Immature natural killer cell (primary cell): ENCODE results near the gene ISM2. TPM values are rescaled to one million over a fixed set of nuclear protein-coding genes. Genes with fewer than 3 reads are reported as not detected.
"Not testable (repeated sequence)": the region's sequence is repeated elsewhere in the genome, so short reads cannot be mapped to it uniquely, and the experiment has no call there.

ENCODE experiments used
- DNase-seq, 3 donors: peaks; one replicate each; pipeline ENCODE4 v3.0.0; 2022; ENCODE audit warnings: mixed read lengths in 1 of 3
- H3K27ac Mint-ChIP-seq, 6 donors: one replicate each; pipeline ENCODE4 v1.8.0; 2020; ENCODE audit warnings: mixed read lengths in 6 of 6, mild to moderate bottlenecking in 5 of 6, inconsistent platforms in 4 of 6, moderate library complexity in 3 of 6
- H3K27me3 Mint-ChIP-seq, 3 donors: one replicate each; pipeline ENCODE4 v1.8.0; 2020 to 2021; ENCODE audit warnings: low read depth in 3 of 3, mild to moderate bottlenecking in 3 of 3, mixed read lengths in 3 of 3, moderate library complexity in 3 of 3, inconsistent platforms in 1 of 3
- H3K36me3 Mint-ChIP-seq, 3 donors: one replicate each; pipeline ENCODE4 v1.8.0; 2020; ENCODE audit warnings: mixed read lengths in 3 of 3, inconsistent platforms in 2 of 3, mild to moderate bottlenecking in 2 of 3
- H3K4me1 Mint-ChIP-seq, 2 donors: one replicate each; pipeline ENCODE4 v1.8.0; 2020; ENCODE audit warnings: inconsistent platforms in 2 of 2, mild to moderate bottlenecking in 2 of 2, mixed read lengths in 2 of 2, moderate library complexity in 1 of 2
- H3K4me3 Mint-ChIP-seq, 5 donors: one replicate each; pipeline ENCODE4 v1.8.0; 2020; ENCODE audit warnings: mild to moderate bottlenecking in 5 of 5, mixed read lengths in 5 of 5, inconsistent platforms in 3 of 5, moderate library complexity in 3 of 5
- H3K9me3 Mint-ChIP-seq, 6 donors: one replicate each; pipeline ENCODE4 v1.8.0; 2020; ENCODE audit warnings: mild to moderate bottlenecking in 6 of 6, mixed read lengths in 6 of 6, inconsistent platforms in 4 of 6, moderate library complexity in 3 of 6
- polyA plus RNA-seq, 3 donors: library from polyadenylated mRNA; unstranded; fragments of 300-500 nt; fragmentation: Illumina TruSeq; gene quantifications; one replicate each; pipeline ENCODE4 v1.2.3, GENCODE V29; 2021

The ISM2 gene
- polyA plus RNA-seq, result not detected

- peaks cover 7 to 12% (median 11%) of the 10 kb centered on the region in 3 donors for H3K27me3 Mint-ChIP-seq
- peak; percentile 38 to 52 (median 47) for DNase-seq
Measured at GRCh38 chr14:77498120-77498979, at the start of gene ISM2. Gene ISM2 (minus strand): TSS chr14:77498816. CDS start chr14:77498793, 23 bp downstream.

GRCh38 chr14:77547512-77548180, 49.0 kb upstream of the ISM2 start:
- peaks cover 11 to 19% of the 10 kb centered on the region in 2 donors for H3K4me1 Mint-ChIP-seq
- H3K4me3 Mint-ChIP-seq, result no peak overlapping the region
- no peak overlapping the region for H3K27ac Mint-ChIP-seq
- DNase-seq, result no peak
- no peaks in the 10 kb centered on the region for H3K27me3 Mint-ChIP-seq
- H3K36me3 Mint-ChIP-seq, result peaks cover 7 to 40% (median 20%) of the 10 kb centered on the region in 3 donors
- H3K9me3 Mint-ChIP-seq, result no peaks in the 10 kb centered on the region

More at GRCh38 chr14:77498120-77498979, at the start of gene ISM2:
- Mint-ChIP-seq H3K9me3 (peaks cover 0 to 3% (median 0%) of the 10 kb centered on the region in 6 donors), H3K4me1 (peaks cover 5 to 7% of the 10 kb centered on the region in 2 donors), H3K36me3 (peaks cover 0 to 10% (median 5%) of the 10 kb centered on the region in 3 donors), H3K4me3 (peak within 1 kb of the TSS; percentile 80 to 85 (median 82)), H3K27ac (no peak within 1 kb of the TSS)

- H3K27me3 Mint-ChIP-seq, DNase-seq, H3K9me3 Mint-ChIP-seq, H3K4me3 Mint-ChIP-seq: not testable (repeated sequence)
- peaks cover 25 to 41% of the 10 kb centered on the region in 2 donors for H3K4me1 Mint-ChIP-seq
- H3K27ac Mint-ChIP-seq, result peak overlapping the region in 1 of 6 donors; percentile 20
- H3K36me3 Mint-ChIP-seq, result peaks cover 7 to 27% (median 12%) of the 10 kb centered on the region in 3 donors
Measured at GRCh38 chr14:77545171-77545570, 46.6 kb upstream of the ISM2 start.

GRCh38 chr14:77544571-77544970, 46.0 kb upstream of the ISM2 start:
- no peaks in the 10 kb centered on the region for H3K27me3 Mint-ChIP-seq
- H3K36me3 Mint-ChIP-seq, result peaks cover 6 to 21% (median 7%) of the 10 kb centered on the region in 3 donors
- no peaks in the 10 kb centered on the region for H3K9me3 Mint-ChIP-seq
- no peak overlapping the region for H3K4me3 Mint-ChIP-seq
- DNase-seq, result no peak
- peak overlapping the region in 2 of 6 donors; percentile 40 to 43 for H3K27ac Mint-ChIP-seq
- H3K4me1 Mint-ChIP-seq, result peaks cover 25 to 35% of the 10 kb centered on the region in 2 donors

GRCh38 chr14:77543637-77544334, 45.2 kb upstream of the ISM2 start:
- Mint-ChIP-seq H3K27ac (peak overlapping the region in 5 of 6 donors; percentile 28 to 81 (median 67)), H3K36me3 (peaks cover 4 to 19% (median 7%) of the 10 kb centered on the region in 3 donors), H3K4me3 (no peak overlapping the region), H3K9me3 (no peaks in the 10 kb centered on the region), H3K4me1 (peaks cover 25 to 35% of the 10 kb centered on the region in 2 donors), H3K27me3 (no peaks in the 10 kb centered on the region)
- no peak for DNase-seq

- no peaks in the 10 kb centered on the region for H3K27me3 Mint-ChIP-seq
Measured at GRCh38 chr14:77543240-77543551, 44.6 kb upstream of the ISM2 start.

GRCh38 chr14:77542421-77543239, 44.0 kb upstream of the ISM2 start:
- H3K9me3 Mint-ChIP-seq, result no peaks in the 10 kb centered on the region
- peak overlapping the region; percentile 35 to 85 (median 72) for H3K27ac Mint-ChIP-seq
- peaks cover 25 to 40% of the 10 kb centered on the region in 2 donors for H3K4me1 Mint-ChIP-seq
- peaks cover 0 to 14% (median 4%) of the 10 kb centered on the region in 3 donors for H3K36me3 Mint-ChIP-seq
- peaks cover 0 to 2% (median 0%) of the 10 kb centered on the region in 3 donors for H3K27me3 Mint-ChIP-seq
- H3K4me3 Mint-ChIP-seq, result peak overlapping the region in 3 of 5 donors; percentile 10 to 61 (median 56)
- no peak for DNase-seq

More at GRCh38 chr14:77543240-77543551, 44.6 kb upstream of the ISM2 start:
- peaks cover 0 to 14% (median 7%) of the 10 kb centered on the region in 3 donors for H3K36me3 Mint-ChIP-seq
- no peak overlapping the region for H3K4me3 Mint-ChIP-seq
- peaks cover 25 to 35% of the 10 kb centered on the region in 2 donors for H3K4me1 Mint-ChIP-seq
- H3K27ac Mint-ChIP-seq, result peak overlapping the region in 4 of 6 donors; percentile 17 to 73 (median 68)
- no peaks in the 10 kb centered on the region for H3K9me3 Mint-ChIP-seq
- DNase-seq, result no peak

- Mint-ChIP-seq H3K27me3 (peaks cover 0 to 2% (median 0%) of the 10 kb centered on the region in 3 donors), H3K27ac (peak overlapping the region; percentile 3 to 85 (median 68)), H3K4me1 (peaks cover 27 to 46% of the 10 kb centered on the region in 2 donors), H3K36me3 (peaks cover 0 to 14% (median 4%) of the 10 kb centered on the region in 3 donors), H3K4me3 (peak overlapping the region; percentile 19 to 61 (median 56)), H3K9me3 (no peaks in the 10 kb centered on the region)
- DNase-seq, result no peak
Measured at GRCh38 chr14:77541905-77542304, 43.3 kb upstream of the ISM2 start.

GRCh38 chr14:77536951-77537350, 38.3 kb upstream of the ISM2 start:
- Mint-ChIP-seq H3K27ac (peak overlapping the region in 1 of 6 donors; percentile 67), H3K4me1 (peaks cover 13 to 30% of the 10 kb centered on the region in 2 donors)
- not testable (repeated sequence) for DNase-seq, H3K9me3 Mint-ChIP-seq, H3K36me3 Mint-ChIP-seq, H3K27me3 Mint-ChIP-seq, H3K4me3 Mint-ChIP-seq

- Mint-ChIP-seq H3K27ac (peak overlapping the region in 3 of 6 donors; percentile 6 to 47 (median 23)), H3K4me3 (peak overlapping the region in 1 of 5 donors; percentile 3), H3K36me3 (peaks cover 7 to 8% (median 7%) of the 10 kb centered on the region in 3 donors)
Measured at GRCh38 chr14:77531071-77531470, 32.5 kb upstream of the ISM2 start.

GRCh38 chr14:77529963-77530362, 31.3 kb upstream of the ISM2 start:
- Mint-ChIP-seq H3K27ac (peak overlapping the region in 1 of 6 donors; percentile 47), H3K9me3 (no peaks in the 10 kb centered on the region), H3K27me3 (peaks cover 0 to 3% (median 0%) of the 10 kb centered on the region in 3 donors), H3K4me3 (no peak overlapping the region), H3K4me1 (peaks cover 7 to 32% of the 10 kb centered on the region in 2 donors), H3K36me3 (peaks cover 0 to 7% (median 3%) of the 10 kb centered on the region in 3 donors)
- DNase-seq, result no peak

More at GRCh38 chr14:77531071-77531470, 32.5 kb upstream of the ISM2 start:
- no peaks in the 10 kb centered on the region for H3K9me3 Mint-ChIP-seq
- peaks cover 0 to 3% (median 0%) of the 10 kb centered on the region in 3 donors for H3K27me3 Mint-ChIP-seq
- H3K4me1 Mint-ChIP-seq, result peaks cover 10 to 28% of the 10 kb centered on the region in 2 donors
- DNase-seq, result no peak

GRCh38 chr14:77529213-77529612, 30.6 kb upstream of the ISM2 start:
- DNase-seq, result no peak
- H3K4me3 Mint-ChIP-seq, result no peak overlapping the region
- H3K36me3 Mint-ChIP-seq, result peaks cover 0 to 4% (median 3%) of the 10 kb centered on the region in 3 donors
- H3K27ac Mint-ChIP-seq, result no peak overlapping the region
- peaks cover 0 to 3% (median 0%) of the 10 kb centered on the region in 3 donors for H3K27me3 Mint-ChIP-seq
- H3K4me1 Mint-ChIP-seq, result peaks cover 9 to 39% of the 10 kb centered on the region in 2 donors
- H3K9me3 Mint-ChIP-seq, result no peaks in the 10 kb centered on the region
